HepG2 (cell line): ENCODE data around the gene ZBTB8OS. TPM values are rescaled to one million over a fixed set of nuclear protein-coding genes. Genes with fewer than 3 reads are reported as not detected.

Experiments
- ATF2 ChIP-seq: sonication (generic); formaldehyde crosslinking; IDR thresholded peaks from 2 replicates; pipeline ENCODE4 v1.4.0; 2020; ENCODE audit warnings: missing genetic modification reagents
- ATM ChIP-seq: fragments of 450-650 bp; IDR thresholded peaks from 2 replicates; pipeline ENCODE4 v1.7.1; 2017; ENCODE audit warnings: mild to moderate bottlenecking, borderline replicate concordance
- BCL6 ChIP-seq: IDR thresholded peaks from 2 replicates; pipeline ENCODE4 v1.6.1; 2016; ENCODE audit warnings: missing genetic modification reagents, missing compliant biosample characterization
- BORCS8-MEF2B ChIP-seq: sonication (generic); formaldehyde crosslinking; IDR thresholded peaks from 2 replicates; pipeline ENCODE4 v1.8.0; 2022; ENCODE audit warnings: mild to moderate bottlenecking, missing genetic modification reagents
- ELF1 ChIP-seq: sonication (generic); formaldehyde crosslinking; IDR thresholded peaks from 2 replicates; pipeline ENCODE4 v1.4.0; 2020; ENCODE audit warnings: missing genetic modification reagents
- ERF ChIP-seq: IDR thresholded peaks from 2 replicates; pipeline ENCODE4 v1.6.1; 2018; ENCODE audit warnings: missing biosample characterization, missing genetic modification reagents
- HNRNPLL ChIP-seq: fragments of 200-400 bp; formaldehyde crosslinking; IDR thresholded peaks from 2 replicates; pipeline ENCODE4 v1.6.1; 2017; ENCODE audit warnings: mild to moderate bottlenecking, low read depth, low read length; ENCODE audit not compliant: poor library complexity, severe bottlenecking
- IRX3 ChIP-seq: sonication (generic); formaldehyde crosslinking; IDR thresholded peaks from 2 replicates; pipeline ENCODE4 v1.8.1; 2023; ENCODE audit warnings: mild to moderate bottlenecking, low read depth, missing genetic modification reagents, borderline replicate concordance
- NAIF1 ChIP-seq: sonication (generic); formaldehyde crosslinking; IDR thresholded peaks from 2 replicates; pipeline ENCODE4 v1.5.0; 2020; ENCODE audit warnings: mild to moderate bottlenecking, missing genetic modification reagents, borderline replicate concordance
- PAX8 ChIP-seq: sonication (generic); formaldehyde crosslinking; IDR thresholded peaks from 2 replicates; pipeline ENCODE4 v1.8.0; 2022; ENCODE audit warnings: mild to moderate bottlenecking, missing genetic modification reagents, borderline replicate concordance
- PITX1 ChIP-seq: sonication (generic); formaldehyde crosslinking; IDR thresholded peaks from 2 replicates; pipeline ENCODE4 v1.5.1; 2020; ENCODE audit warnings: mild to moderate bottlenecking, missing genetic modification reagents
- POLR2AphosphoS5 ChIP-seq: IDR thresholded peaks from 2 replicates; pipeline ENCODE4 v1.6.1; 2012; ENCODE audit warnings: low read depth, low read length
- RAD51 ChIP-seq: fragments of 450-650 bp; IDR thresholded peaks from 2 replicates; pipeline ENCODE4 v1.6.1; 2016; ENCODE audit warnings: borderline replicate concordance
- RXRA ChIP-seq: sonication (generic); formaldehyde crosslinking; IDR thresholded peaks from 2 replicates; pipeline ENCODE4 v1.5.1; 2020; ENCODE audit warnings: missing genetic modification reagents
- SMC3 ChIP-seq: IDR thresholded peaks from 2 replicates; pipeline ENCODE4 v1.6.1; 2011; ENCODE audit warnings: low read length, improper control_type of control experiment
- STAG1 ChIP-seq: sonication (generic); formaldehyde crosslinking; IDR thresholded peaks from 2 replicates; pipeline ENCODE4 v1.4.0; 2020; ENCODE audit warnings: missing genetic modification reagents
- ZFP90 ChIP-seq: sonication (generic); formaldehyde crosslinking; IDR thresholded peaks from 2 replicates; pipeline ENCODE4 v1.8.0; 2022; ENCODE audit warnings: missing genetic modification reagents, mild to moderate bottlenecking, inconsistent platforms, borderline replicate concordance
- ZMAT3 ChIP-seq: sonication (generic); formaldehyde crosslinking; conservative IDR thresholded peaks from 2 replicates; pipeline ENCODE4 v1.7.0; 2021; ENCODE audit warnings: missing genetic modification reagents
- ZNF761 ChIP-seq: sonication (generic); formaldehyde crosslinking; conservative IDR thresholded peaks from 2 replicates; pipeline ENCODE4 v1.4.0; 2020; ENCODE audit warnings: mild to moderate bottlenecking, missing genetic modification reagents
- ZNF775 ChIP-seq: sonication (generic); formaldehyde crosslinking; IDR thresholded peaks from 2 replicates; pipeline ENCODE4 v1.4.0; 2020; ENCODE audit warnings: missing genetic modification reagents, mild to moderate bottlenecking, moderate library complexity, borderline replicate concordance
- ZXDC ChIP-seq: sonication (generic); formaldehyde crosslinking; IDR thresholded peaks from 2 replicates; pipeline ENCODE4 v1.5.0; 2020; ENCODE audit warnings: mild to moderate bottlenecking, missing genetic modification reagents
- polyA plus RNA-seq, 8 experiments: library from polyadenylated mRNA; depleted of rRNA in 3 of 8; stranded (reverse) in 7 of 8; unstranded in 1 of 8; fragments of >200 nt; fragmentation: Illumina TruSeq in 4 of 8; extraction: Trizol in 4 of 8; gene quantifications; 2 replicates each; pipeline versions ENCODE4 v1.2.1 to v1.2.3, GENCODE V29; 2011 to 2016; ENCODE audit warnings: low read depth in 4 of 8, missing spikeins in 1 of 8, mixed read lengths in 1 of 8; ENCODE audit not compliant: insufficient read depth in 1 of 8
- total RNA-seq, 5 experiments: library from RNA; depleted of rRNA; stranded (reverse); fragments of >200 nt; fragmentation: Illumina TruSeq; extraction: Trizol; gene quantifications; 2 replicates each; pipeline ENCODE4 v1.2.3, GENCODE V29; 2016; ENCODE audit warnings: low read depth in 1 of 5
- TF ChIP-seq, protein P1 (sequence below): sonication (generic); formaldehyde crosslinking; IDR thresholded peaks from 2 replicates; pipeline ENCODE4 v1.4.0; 2020; ENCODE audit warnings: missing genetic modification reagents, borderline replicate concordance

ZBTB8OS gene
- total and polyA plus RNA-seq, 2 of the 13 experiments (the other 11 are each of a cell fraction or from before 2014, with no cell fraction given) = 57.7 to 84.8 TPM

DNA sequence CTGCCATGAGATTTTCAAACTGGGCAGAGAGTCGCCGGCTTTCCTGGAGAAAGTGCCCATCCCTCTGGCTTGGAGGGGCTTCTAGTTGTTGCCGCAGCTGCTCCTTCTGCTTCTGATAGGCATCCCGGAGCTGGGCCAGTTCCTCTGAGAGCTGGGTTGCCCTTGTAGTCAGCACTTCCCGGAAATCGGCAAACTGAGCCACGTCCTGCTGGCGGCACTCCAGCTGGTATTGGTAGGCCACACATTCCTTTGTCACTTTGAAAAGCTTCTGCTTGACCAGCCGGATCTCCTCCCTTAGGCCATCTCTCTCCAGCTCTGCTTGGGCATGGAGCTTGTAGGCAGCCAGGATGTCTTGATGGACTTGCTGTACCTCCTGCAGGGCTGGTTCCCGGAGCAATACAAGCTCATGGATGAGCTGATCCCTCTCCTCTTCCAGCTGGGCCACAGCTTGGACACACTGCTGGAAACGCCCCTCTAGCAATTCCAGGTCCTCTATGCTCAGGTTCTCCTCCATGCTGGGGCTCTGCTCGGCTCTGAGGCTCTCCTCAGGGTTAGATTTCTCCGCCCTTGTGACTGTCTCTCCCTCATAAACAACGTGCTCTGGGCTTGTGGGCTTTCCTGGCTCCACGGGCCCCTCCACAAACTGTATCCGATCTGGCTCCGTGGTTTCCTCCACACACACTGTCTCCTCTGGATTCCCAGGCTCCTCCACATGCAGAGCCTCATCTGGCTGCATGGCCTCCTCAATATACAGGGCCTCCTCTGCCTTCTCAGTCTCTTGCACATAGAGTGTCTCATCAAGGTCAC, 45.0 kb upstream of the ZBTB8OS start (continued):
- no peak for TF ChIP-seq NAIF1 (CRISPR knock-in tag)
- 0 out of 2 replicates have a peak, but pooled peaks have one; percentile 44 for TF ChIP-seq ERF (CRISPR knock-in tag)
- peak; percentile 14; the same call in 1 of the 2 replicates for TF ChIP-seq ZMAT3
- no peak for TF ChIP-seq RAD51
- peak; percentile 52 for TF ChIP-seq POLR2AphosphoS5
- peak; percentile 59; the same call in 1 of the 2 replicates for TF ChIP-seq ZFP90 (CRISPR knock-in tag)
- TF ChIP-seq PITX1 = peak; percentile 32; the same call in 1 of the 2 replicates
- no peak; the same call in 1 of the 2 replicates for TF ChIP-seq PAX8 (CRISPR knock-in tag)
- peak; percentile 75; the same call in 1 of the 2 replicates for TF ChIP-seq ZNF761 (CRISPR knock-in tag)
- no peak for TF ChIP-seq ATM
- TF ChIP-seq BCL6 (CRISPR knock-in tag) = peak; percentile 69; the same call in 1 of the 2 replicates
- TF ChIP-seq, protein P1, sequence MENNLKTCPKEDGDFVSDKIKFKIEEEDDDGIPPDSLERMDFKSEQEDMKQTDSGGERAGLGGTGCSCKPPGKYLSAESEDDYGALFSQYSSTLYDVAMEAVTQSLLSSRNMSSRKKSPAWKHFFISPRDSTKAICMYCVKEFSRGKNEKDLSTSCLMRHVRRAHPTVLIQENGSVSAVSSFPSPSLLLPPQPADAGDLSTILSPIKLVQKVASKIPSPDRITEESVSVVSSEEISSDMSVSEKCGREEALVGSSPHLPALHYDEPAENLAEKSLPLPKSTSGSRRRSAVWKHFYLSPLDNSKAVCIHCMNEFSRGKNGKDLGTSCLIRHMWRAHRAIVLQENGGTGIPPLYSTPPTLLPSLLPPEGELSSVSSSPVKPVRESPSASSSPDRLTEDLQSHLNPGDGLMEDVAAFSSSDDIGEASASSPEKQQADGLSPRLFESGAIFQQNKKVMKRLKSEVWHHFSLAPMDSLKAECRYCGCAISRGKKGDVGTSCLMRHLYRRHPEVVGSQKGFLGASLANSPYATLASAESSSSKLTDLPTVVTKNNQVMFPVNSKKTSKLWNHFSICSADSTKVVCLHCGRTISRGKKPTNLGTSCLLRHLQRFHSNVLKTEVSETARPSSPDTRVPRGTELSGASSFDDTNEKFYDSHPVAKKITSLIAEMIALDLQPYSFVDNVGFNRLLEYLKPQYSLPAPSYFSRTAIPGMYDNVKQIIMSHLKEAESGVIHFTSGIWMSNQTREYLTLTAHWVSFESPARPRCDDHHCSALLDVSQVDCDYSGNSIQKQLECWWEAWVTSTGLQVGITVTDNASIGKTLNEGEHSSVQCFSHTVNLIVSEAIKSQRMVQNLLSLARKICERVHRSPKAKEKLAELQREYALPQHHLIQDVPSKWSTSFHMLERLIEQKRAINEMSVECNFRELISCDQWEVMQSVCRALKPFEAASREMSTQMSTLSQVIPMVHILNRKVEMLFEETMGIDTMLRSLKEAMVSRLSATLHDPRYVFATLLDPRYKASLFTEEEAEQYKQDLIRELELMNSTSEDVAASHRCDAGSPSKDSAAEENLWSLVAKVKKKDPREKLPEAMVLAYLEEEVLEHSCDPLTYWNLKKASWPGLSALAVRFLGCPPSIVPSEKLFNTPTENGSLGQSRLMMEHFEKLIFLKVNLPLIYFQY (CRISPR knock-in tag) = peak; percentile 37; the same call in 1 of the 2 replicates
- no peak for TF ChIP-seq ATF2 (CRISPR knock-in tag)
- TF ChIP-seq RXRA = no peak
- TF ChIP-seq IRX3 (CRISPR knock-in tag) = no peak; the same call in 1 of the 2 replicates
- TF ChIP-seq ZNF775 (CRISPR knock-in tag) = no peak
- TF ChIP-seq ELF1 = peak; percentile 86
- TF ChIP-seq STAG1 (CRISPR knock-in tag) = peak; percentile 12
- no peak for TF ChIP-seq HNRNPLL
- TF ChIP-seq BORCS8-MEF2B (CRISPR knock-in tag) = no peak
- TF ChIP-seq ZXDC = 0 out of 2 replicates have a peak, but pooled peaks have one; percentile 25
- no peak for TF ChIP-seq SMC3
